ENCODE results near the gene METTL16. TPM values are rescaled to one million over a fixed set of nuclear protein-coding genes. Genes with fewer than 3 reads are reported as not detected.

The METTL16 gene
- total and polyA plus RNA-seq, 9 of the 15 experiments (the other 6 are each of a cell fraction or from before 2014, with no cell fraction given) = 12.1 to 30.5 (median 19.8) TPM

DNA sequence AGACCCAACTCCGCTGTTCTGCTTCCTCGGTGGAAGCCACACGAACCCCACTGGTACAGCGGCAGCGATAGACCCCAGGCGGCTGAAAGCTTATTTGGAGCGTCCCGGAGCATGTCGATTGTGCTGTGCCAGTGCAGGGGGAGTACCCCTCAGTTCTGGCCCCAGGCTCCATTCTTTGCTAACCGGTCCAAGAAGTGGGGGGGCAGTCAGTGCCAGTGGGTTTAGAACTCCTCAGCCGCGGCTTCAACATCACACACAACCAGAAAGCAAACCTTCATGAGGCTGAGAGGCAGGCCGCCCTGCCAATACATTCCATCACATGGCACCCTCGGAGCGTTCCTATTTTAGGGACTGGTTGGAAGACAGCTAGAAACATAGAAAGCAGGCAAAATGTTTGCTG, 109.1 kb downstream of the METTL16 start:
- WGBS (ENCODE audit: insufficient coverage, low coverage, missing lambda C conversion rate) = 55% methylated on average over 7 of the region's 15 CpGs
- no TSS peak for BruUV-seq (replicated peaks)
- peak overlapping the region; percentile 40 for H3K4me3 ChIP-seq
- TF ChIP-seq, protein P1, sequence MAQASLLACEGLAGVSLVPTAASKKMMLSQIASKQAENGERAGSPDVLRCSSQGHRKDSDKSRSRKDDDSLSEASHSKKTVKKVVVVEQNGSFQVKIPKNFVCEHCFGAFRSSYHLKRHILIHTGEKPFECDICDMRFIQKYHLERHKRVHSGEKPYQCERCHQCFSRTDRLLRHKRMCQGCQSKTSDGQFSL (CRISPR knock-in tag; IDR thresholded peaks at IDR 0.05) = peak; percentile 87
- TF ChIP-seq, protein P1 (tag; IDR thresholded peaks at IDR 0.05) = no peak; a peak in 1 of 4 replicates
- no peak for TF ChIP-seq HMG20B (CRISPR knock-in tag; IDR thresholded peaks at IDR 0.05)
- ATAC-seq (no peak), FAIRE-seq (no peak), DNase-seq (ENCODE audit: extremely low read depth in 1 of 4, low spot score in 3 of 4) (no peak)
- peak overlapping the region; percentile 100 for H3K27ac ChIP-seq (ENCODE audit: extremely low read depth, low read depth, low read length)
- intact Hi-C loops (cut with micrococcal nuclease) = no loop called here
- peaks cover 29 to 52% of the 10 kb centered on the region in 2 experiments for H3K4me1 ChIP-seq (replicated peaks in 1 of 2; ENCODE audit: control insufficient read depth in 2 of 2, insufficient read depth in 2 of 2, low read length in 2 of 2)
- H3K36me3 ChIP-seq (ENCODE audit: control insufficient read depth, insufficient read depth, low read length) = no peaks in the 10 kb centered on the region
- peaks cover 25% of the 10 kb centered on the region for H3K79me2 ChIP-seq (ENCODE audit: control insufficient read depth, insufficient read depth, low read length)
- peak overlapping the region; percentile 85 for H3K4me2 ChIP-seq (ENCODE audit: insufficient read depth, low read length)
- no peaks in the 10 kb centered on the region for H4K20me1 ChIP-seq (replicated peaks; ENCODE audit: control insufficient read depth, insufficient read depth, low read length)
- CTCF ChIA-PET (ENCODE audit: low intra/inter-chr PET ratio) = no interaction called here
- H3K27me3 ChIP-seq (ENCODE audit: control insufficient read depth in 2 of 2, insufficient read depth in 2 of 2, low read length in 2 of 2) = no peaks in the 10 kb centered on the region
- H3K9me3 ChIP-seq (replicated peaks; ENCODE audit: control insufficient read depth, insufficient read depth, low read depth, low read length) = no peaks in the 10 kb centered on the region
- peaks cover 3% of the 10 kb centered on the region for H3K9me1 ChIP-seq (ENCODE audit: control insufficient read depth, insufficient read depth, low read length)
- POLR2A ChIA-PET = interaction anchor here (0.6 to 1.4 kb wide), 3 partner anchors 9 to 262 kb away, joined by 3 read pairs; no protein-coding TSS in a partner anchor
- peak overlapping the region; percentile 59; the same call in 1 of the 2 replicates for H2AFZ ChIP-seq (ENCODE audit: low read depth, low read length)
- in situ Hi-C loops (cut with MboI) = no loop called here
- peak overlapping the region; percentile 66 to 90 for H3K9ac ChIP-seq (ENCODE audit: insufficient read depth in 1 of 2, low read depth in 2 of 2, low read length in 2 of 2)

All from K562 (cell line).